Trophoblast cell (in vitro differentiated cells and primary cell): ENCODE results near the gene TXNDC12.
A peak's percentile ranks its signal among the peaks of the same experiment; 100 is the strongest.
"Not testable (repeated sequence)": the region's sequence is repeated elsewhere in the genome, so short reads cannot be mapped to it uniquely, and the experiment has no call there.

ENCODE experiments used
- DNase-seq, 2 donors: peaks; one replicate each; pipeline ENCODE4 v3.0.0-alpha.2; 2016
- H2AFZ ChIP-seq: 2 replicates; pipeline ENCODE4 v1.6.1; 2013; ENCODE audit warnings: low read length, moderate library complexity, mild to moderate bottlenecking; ENCODE audit not compliant: insufficient read depth, poor library complexity
- H2AK5ac ChIP-seq: 2 replicates; pipeline ENCODE4 v1.6.1; 2013; ENCODE audit warnings: mild to moderate bottlenecking, low read length
- H2BK120ac ChIP-seq: 2 replicates; pipeline ENCODE4 v1.6.1; 2013; ENCODE audit warnings: low read length, mild to moderate bottlenecking, moderate library complexity; ENCODE audit not compliant: insufficient read depth, poor library complexity
- H2BK12ac ChIP-seq: 2 replicates; pipeline ENCODE4 v1.6.1; 2013; ENCODE audit warnings: mild to moderate bottlenecking, low read length, moderate library complexity
- H2BK5ac ChIP-seq: 2 replicates; pipeline ENCODE4 v1.6.1; 2013; ENCODE audit warnings: low read length, low read depth, moderate library complexity, mild to moderate bottlenecking; ENCODE audit not compliant: poor library complexity
- H3K14ac ChIP-seq: 2 replicates; pipeline ENCODE4 v1.6.1; 2013; ENCODE audit warnings: mild to moderate bottlenecking, low read length
- H3K18ac ChIP-seq: 2 replicates; pipeline ENCODE4 v1.6.1; 2013; ENCODE audit warnings: mild to moderate bottlenecking, low read length
- H3K23ac ChIP-seq: 2 replicates; pipeline ENCODE4 v1.6.1; 2013; ENCODE audit warnings: low read length
- H3K27ac ChIP-seq: 2 replicates; pipeline ENCODE4 v1.5.1; 2013; ENCODE audit warnings: low read depth, mild to moderate bottlenecking, inconsistent platforms, low read length, moderate library complexity
- H3K27me3 ChIP-seq: 2 replicates; pipeline ENCODE4 v1.6.1; 2013; ENCODE audit warnings: inconsistent platforms, mild to moderate bottlenecking, low read length, moderate library complexity; ENCODE audit not compliant: insufficient read depth
- H3K36me3 ChIP-seq, 2 experiments: 1 replicate in 1 of 2; 2 replicates in 1 of 2; pipeline ENCODE4 v1.6.1; 2013; ENCODE audit warnings: low read length in 2 of 2, mild to moderate bottlenecking in 2 of 2, moderate library complexity in 1 of 2; ENCODE audit not compliant: insufficient read depth in 2 of 2, control insufficient read depth in 1 of 2
- H3K4ac ChIP-seq: 2 replicates; pipeline ENCODE4 v1.6.1; 2013; ENCODE audit warnings: low read depth, mild to moderate bottlenecking, low read length, moderate library complexity
- H3K4me1 ChIP-seq, 2 experiments: 1 replicate in 1 of 2; 2 replicates in 1 of 2; pipeline ENCODE4 v1.6.1; 2013; ENCODE audit warnings: low read length in 2 of 2, mild to moderate bottlenecking in 2 of 2, moderate library complexity in 1 of 2; ENCODE audit not compliant: insufficient read depth in 2 of 2, control insufficient read depth in 1 of 2
- H3K4me2 ChIP-seq: 2 replicates; pipeline ENCODE4 v1.6.1; 2013; ENCODE audit warnings: inconsistent platforms, mild to moderate bottlenecking, low read length, moderate library complexity
- H3K4me3 ChIP-seq: 2 replicates; pipeline ENCODE4 v1.5.1; 2013; ENCODE audit warnings: mild to moderate bottlenecking, low read depth, low read length, inconsistent platforms
- H3K79me1 ChIP-seq: one replicate; pipeline ENCODE4 v1.6.1; 2013; ENCODE audit warnings: low read length
- H3K79me2 ChIP-seq: 2 replicates; pipeline ENCODE4 v1.6.1; 2013; ENCODE audit warnings: low read length, mild to moderate bottlenecking; ENCODE audit not compliant: control insufficient read depth, insufficient read depth, poor library complexity
- H3K9ac ChIP-seq: 2 replicates; pipeline ENCODE4 v1.6.1; 2013; ENCODE audit warnings: mild to moderate bottlenecking, low read length
- H3K9me3 ChIP-seq: 2 replicates; pipeline ENCODE4 v1.6.1; 2013; ENCODE audit warnings: low read depth, mild to moderate bottlenecking, control low read depth, inconsistent platforms, low read length; ENCODE audit not compliant: insufficient read depth
- H4K12ac ChIP-seq: 2 replicates; pipeline ENCODE4 v1.6.1; 2013; ENCODE audit warnings: low read depth, mild to moderate bottlenecking, low read length, moderate library complexity
- H4K8ac ChIP-seq: 2 replicates; pipeline ENCODE4 v1.6.1; 2013; ENCODE audit warnings: low read depth, mild to moderate bottlenecking, low read length, moderate library complexity
- H4K91ac ChIP-seq: one replicate; pipeline ENCODE4 v1.6.1; 2013; ENCODE audit warnings: low read depth, mild to moderate bottlenecking, low read length, moderate library complexity
- WGBS: extraction: QIAGEN DNeasy Blood & Tissue Kit; methylation state at CpG from one replicate; pipeline ENCODE4 v1.1.7; 2013; ENCODE audit warnings: missing lambda C conversion rate; ENCODE audit not compliant: insufficient read length, insufficient coverage; ENCODE audit errors: extremely low coverage; 5-methylcytosine and 5-hydroxymethylcytosine counted together

The TXNDC12 gene

DNA sequence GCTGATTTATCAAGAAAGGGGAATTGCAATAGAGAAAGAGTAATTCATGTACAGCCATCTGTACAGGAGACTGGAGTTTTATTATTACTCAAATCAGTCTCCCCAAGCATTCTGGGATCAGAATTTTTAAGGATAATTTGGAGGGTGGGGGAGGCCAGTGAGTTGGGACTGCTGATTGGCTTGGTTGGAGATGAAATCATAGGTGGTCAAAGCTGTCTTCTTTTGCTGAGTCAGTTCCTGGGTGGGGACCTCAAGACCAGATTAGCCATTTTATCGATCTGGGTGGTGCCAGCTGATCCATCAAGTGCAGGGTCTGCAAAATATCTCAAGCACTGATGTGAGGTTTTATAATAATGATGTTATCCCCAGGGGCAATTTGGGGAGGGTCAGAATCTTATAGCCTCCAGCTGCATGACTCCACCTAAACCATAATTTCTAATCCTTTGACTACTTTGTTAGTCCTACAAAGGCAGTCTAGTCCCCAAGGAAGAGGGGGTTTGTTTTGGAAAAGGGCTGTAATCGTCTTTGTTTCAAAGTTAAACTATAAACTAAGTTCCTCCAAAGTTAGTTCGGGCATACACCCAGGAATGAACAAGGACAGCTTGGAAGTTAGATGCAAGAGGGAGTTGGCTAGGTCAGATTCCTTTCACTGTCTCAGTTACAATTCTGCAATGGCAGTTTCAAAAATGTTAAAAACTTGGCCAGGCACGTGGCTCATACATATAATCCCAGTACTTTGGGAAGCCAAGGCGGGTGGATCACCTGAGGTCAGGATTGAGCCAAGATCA, 47.6 kb downstream of the TXNDC12 start:
- Histone ChIP-seq H2BK120ac (no peak overlapping the region), H3K27ac (no peak overlapping the region), H3K27me3 (no peaks in the 10 kb centered on the region), H4K91ac (no peak overlapping the region), H3K18ac (no peak overlapping the region), H3K14ac (no peak overlapping the region), H3K4me3 (no peak overlapping the region), H4K12ac (no peak overlapping the region), H3K4me2 (no peak overlapping the region), H3K79me1 (peaks cover 3% of the 10 kb centered on the region), H3K4ac (no peak overlapping the region), H4K8ac (no peak overlapping the region), H3K23ac (no peak overlapping the region), H2AFZ (no peak overlapping the region), H3K79me2 (no peaks in the 10 kb centered on the region), H3K9ac (no peak overlapping the region), H2BK12ac (no peak overlapping the region), H2AK5ac (no peak overlapping the region), H3K4me1 (peaks cover 0 to 4% of the 10 kb centered on the region in 2 experiments), H2BK5ac (no peak overlapping the region), H3K9me3 (no peaks in the 10 kb centered on the region), H3K36me3 (no peaks in the 10 kb centered on the region)
- DNase-seq: peak; percentile 33 to 83
- WGBS: no CpG with 5 or more reads among the region's 5 CpGs

DNA sequence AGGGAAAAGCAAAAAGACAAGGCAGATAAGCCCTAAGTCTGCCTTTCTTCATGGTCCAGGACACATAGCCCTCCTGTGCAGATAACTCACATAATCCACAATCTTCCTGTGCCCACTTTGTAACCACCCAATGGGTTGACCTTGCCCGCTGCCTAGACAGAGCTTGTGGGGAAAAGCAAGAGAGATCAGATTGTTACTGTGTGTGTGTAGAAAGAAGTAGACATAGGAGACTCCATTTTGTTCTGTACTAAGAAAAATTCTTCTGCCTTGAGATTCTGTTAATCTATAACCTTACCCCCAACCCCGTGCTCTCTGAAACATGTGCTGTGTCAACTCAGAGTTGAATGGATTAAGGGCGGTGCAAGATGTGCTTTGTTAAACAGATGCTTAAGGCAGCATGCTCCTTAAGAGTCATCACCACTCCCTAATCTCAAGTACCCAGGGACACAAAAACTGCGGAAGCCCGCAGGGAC, 48.9 kb downstream of the TXNDC12 start:
- H3K79me2 ChIP-seq, H3K4ac ChIP-seq, H4K8ac ChIP-seq, H3K79me1 ChIP-seq, H2BK5ac ChIP-seq, H3K36me3 ChIP-seq, H4K12ac ChIP-seq, H2BK120ac ChIP-seq, H3K9me3 ChIP-seq, H4K91ac ChIP-seq, H3K23ac ChIP-seq, H3K9ac ChIP-seq, H3K27me3 ChIP-seq, H3K18ac ChIP-seq, H3K14ac ChIP-seq, H2AK5ac ChIP-seq, H2BK12ac ChIP-seq, H2AFZ ChIP-seq, H3K4me3 ChIP-seq, H3K4me1 ChIP-seq, H3K4me2 ChIP-seq: not testable (repeated sequence)
- peak overlapping the region; percentile 20 for H3K27ac ChIP-seq
- DNase-seq: peak; percentile 18 to 21
- no CpG with 5 or more reads among the region's 5 CpGs for WGBS

DNA sequence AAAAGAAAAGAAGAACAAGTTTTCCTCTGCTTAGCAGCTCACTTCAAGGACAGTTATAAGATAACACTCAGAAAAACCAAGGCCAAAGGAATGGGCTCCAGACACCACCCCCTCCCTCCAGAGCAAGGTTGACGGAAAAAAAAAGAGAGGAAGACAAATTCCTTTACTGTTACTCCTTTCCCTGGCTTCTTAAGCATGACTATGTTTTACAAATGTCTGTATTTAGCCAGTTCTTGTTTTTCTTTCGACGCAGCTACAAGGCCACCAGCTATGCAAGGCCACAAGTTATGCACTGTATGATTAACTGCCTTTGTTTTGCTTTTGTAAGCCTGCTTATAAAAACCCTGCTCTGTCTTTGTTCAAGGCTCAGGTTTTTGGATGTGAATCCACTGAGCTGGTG, 49.4 kb downstream of the TXNDC12 start:
- not testable (repeated sequence) for H4K8ac ChIP-seq, H4K12ac ChIP-seq, H3K18ac ChIP-seq, H3K9ac ChIP-seq, H3K27me3 ChIP-seq, H3K4me3 ChIP-seq, H2BK120ac ChIP-seq, H2BK5ac ChIP-seq, H3K23ac ChIP-seq, H4K91ac ChIP-seq, H3K9me3 ChIP-seq, H3K4me2 ChIP-seq, H3K36me3 ChIP-seq, H2AK5ac ChIP-seq, H2AFZ ChIP-seq, H3K79me2 ChIP-seq, H3K4me1 ChIP-seq, H3K4ac ChIP-seq, H2BK12ac ChIP-seq, H3K14ac ChIP-seq, H3K79me1 ChIP-seq
- H3K27ac ChIP-seq: peak overlapping the region; percentile 20
- DNase-seq: peak; percentile 49 to 78
- WGBS: no CpG with 5 or more reads among the region's 3 CpGs

DNA sequence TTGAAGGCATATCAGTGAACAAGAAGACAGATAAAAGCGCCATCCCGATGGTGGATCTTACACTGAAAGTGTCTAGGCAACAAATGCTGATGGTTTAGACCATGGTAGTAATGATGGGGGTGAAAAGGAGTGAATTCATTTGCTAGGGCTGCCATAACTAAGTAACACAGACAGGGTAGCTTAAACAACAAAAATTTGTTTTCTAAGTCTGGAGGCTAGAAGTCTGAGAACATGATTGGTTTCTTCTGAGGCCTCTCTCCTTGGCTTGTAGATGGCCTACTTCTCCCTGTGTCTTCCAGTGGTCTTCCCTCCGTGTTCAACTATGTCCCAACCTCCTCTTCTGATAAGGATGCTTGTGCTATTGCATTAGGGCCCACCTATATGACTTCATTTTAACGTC, 51.1 kb downstream of the TXNDC12 start:
- H3K4me2 ChIP-seq: no peak overlapping the region
- H4K91ac ChIP-seq: no peak overlapping the region
- no peak overlapping the region for H4K8ac ChIP-seq
- no peak overlapping the region for H3K9ac ChIP-seq
- peaks cover 0 to 4% of the 10 kb centered on the region in 2 experiments for H3K4me1 ChIP-seq
- H3K14ac ChIP-seq: no peak overlapping the region
- no peak overlapping the region for H2BK12ac ChIP-seq
- no peak overlapping the region for H4K12ac ChIP-seq
- no peaks in the 10 kb centered on the region for H3K79me2 ChIP-seq
- H3K36me3 ChIP-seq: no peaks in the 10 kb centered on the region
- no peak overlapping the region for H3K23ac ChIP-seq
- no peak overlapping the region for H2AFZ ChIP-seq
- no peaks in the 10 kb centered on the region for H3K9me3 ChIP-seq
- no peak overlapping the region for H2BK120ac ChIP-seq
- peaks cover 3% of the 10 kb centered on the region for H3K79me1 ChIP-seq
- H2BK5ac ChIP-seq: no peak overlapping the region
- no CpG with 5 or more reads among the region's 4 CpGs for WGBS
- DNase-seq: no peak
- H3K27me3 ChIP-seq: no peaks in the 10 kb centered on the region
- no peak overlapping the region for H3K18ac ChIP-seq
- H2AK5ac ChIP-seq: no peak overlapping the region
- no peak overlapping the region for H3K4me3 ChIP-seq
- H3K4ac ChIP-seq: no peak overlapping the region
- no peak overlapping the region for H3K27ac ChIP-seq
